Measurements from ENCODE around the gene IGFL1.
"Not testable (repeated sequence)": the region's sequence is repeated elsewhere in the genome, so short reads cannot be mapped to it uniquely, and the experiment has no call there.

The IGFL1 gene

DNA sequence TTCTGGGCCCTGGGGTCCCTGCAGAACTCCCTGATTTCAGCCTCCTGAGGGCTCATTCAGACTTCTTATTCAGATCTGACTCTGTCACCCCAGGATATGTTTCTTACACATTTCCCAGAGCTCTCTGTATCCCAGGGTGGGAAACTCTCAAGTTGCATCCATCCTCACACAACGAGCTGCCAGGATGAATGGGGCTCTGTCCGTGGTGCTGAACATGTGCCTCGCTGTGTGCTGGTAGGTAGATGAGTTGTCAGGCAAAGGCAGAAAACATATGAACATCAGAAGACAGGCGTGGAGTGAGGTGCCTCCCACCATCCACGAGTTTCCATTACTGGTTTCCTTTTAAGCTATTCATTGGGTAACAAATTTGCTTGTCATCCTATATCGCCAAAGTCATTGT, 11.4 kb upstream of the IGFL1 start:
- TF ChIP-seq, protein P1, sequence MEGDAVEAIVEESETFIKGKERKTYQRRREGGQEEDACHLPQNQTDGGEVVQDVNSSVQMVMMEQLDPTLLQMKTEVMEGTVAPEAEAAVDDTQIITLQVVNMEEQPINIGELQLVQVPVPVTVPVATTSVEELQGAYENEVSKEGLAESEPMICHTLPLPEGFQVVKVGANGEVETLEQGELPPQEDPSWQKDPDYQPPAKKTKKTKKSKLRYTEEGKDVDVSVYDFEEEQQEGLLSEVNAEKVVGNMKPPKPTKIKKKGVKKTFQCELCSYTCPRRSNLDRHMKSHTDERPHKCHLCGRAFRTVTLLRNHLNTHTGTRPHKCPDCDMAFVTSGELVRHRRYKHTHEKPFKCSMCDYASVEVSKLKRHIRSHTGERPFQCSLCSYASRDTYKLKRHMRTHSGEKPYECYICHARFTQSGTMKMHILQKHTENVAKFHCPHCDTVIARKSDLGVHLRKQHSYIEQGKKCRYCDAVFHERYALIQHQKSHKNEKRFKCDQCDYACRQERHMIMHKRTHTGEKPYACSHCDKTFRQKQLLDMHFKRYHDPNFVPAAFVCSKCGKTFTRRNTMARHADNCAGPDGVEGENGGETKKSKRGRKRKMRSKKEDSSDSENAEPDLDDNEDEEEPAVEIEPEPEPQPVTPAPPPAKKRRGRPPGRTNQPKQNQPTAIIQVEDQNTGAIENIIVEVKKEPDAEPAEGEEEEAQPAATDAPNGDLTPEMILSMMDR (conservative IDR thresholded peaks at IDR 0.05; ENCODE audit: low read depth, low read length) = no peak
- no peak for DNase-seq (ENCODE audit: low read depth)
- no peak overlapping the region for H3K4me3 ChIP-seq (ENCODE audit: low read length)

DNA sequence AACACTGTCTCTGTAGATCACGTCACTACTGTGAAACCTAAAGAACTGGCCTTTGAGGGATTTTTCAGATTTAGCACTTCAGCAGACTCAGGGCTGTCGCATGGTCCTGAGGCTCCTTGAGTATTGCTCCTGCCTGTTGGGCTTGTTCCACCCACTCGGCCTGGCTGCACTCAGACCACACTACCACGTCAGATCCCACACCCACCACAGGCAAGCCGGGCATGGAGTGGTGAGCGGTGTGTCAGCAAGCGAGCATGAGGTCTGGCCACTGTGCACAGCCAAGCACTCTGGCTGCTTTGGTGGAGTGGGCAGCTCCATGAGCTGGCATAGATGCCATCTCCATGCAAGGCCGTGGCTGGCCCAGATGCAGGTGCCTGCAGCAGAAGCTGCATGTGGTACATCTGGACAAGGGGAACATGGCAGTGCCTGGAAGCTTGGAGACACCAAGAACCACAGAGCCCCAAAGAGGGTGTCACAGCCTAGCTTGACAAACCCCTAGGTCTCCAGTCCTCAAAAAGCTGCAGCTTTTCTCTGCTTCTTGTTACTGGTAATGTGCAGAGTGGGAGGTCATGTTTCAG, 9.4 kb upstream of the IGFL1 start:
- no peak overlapping the region for H3K4me3 ChIP-seq (ENCODE audit: low read length)
- DNase-seq (ENCODE audit: low read depth) = no peak
- TF ChIP-seq, protein P1 (conservative IDR thresholded peaks at IDR 0.05; ENCODE audit: low read depth, low read length) = no peak

- DNase-seq (ENCODE audit: low read depth) = no peak
- no peak overlapping the region for H3K4me3 ChIP-seq (ENCODE audit: low read length)
- TF ChIP-seq, protein P1 (conservative IDR thresholded peaks at IDR 0.05; ENCODE audit: low read depth, low read length) = no peak
These were observed 8.4 kb upstream of the IGFL1 start for GRCh38 chr19:46221152-46221551.

DNA sequence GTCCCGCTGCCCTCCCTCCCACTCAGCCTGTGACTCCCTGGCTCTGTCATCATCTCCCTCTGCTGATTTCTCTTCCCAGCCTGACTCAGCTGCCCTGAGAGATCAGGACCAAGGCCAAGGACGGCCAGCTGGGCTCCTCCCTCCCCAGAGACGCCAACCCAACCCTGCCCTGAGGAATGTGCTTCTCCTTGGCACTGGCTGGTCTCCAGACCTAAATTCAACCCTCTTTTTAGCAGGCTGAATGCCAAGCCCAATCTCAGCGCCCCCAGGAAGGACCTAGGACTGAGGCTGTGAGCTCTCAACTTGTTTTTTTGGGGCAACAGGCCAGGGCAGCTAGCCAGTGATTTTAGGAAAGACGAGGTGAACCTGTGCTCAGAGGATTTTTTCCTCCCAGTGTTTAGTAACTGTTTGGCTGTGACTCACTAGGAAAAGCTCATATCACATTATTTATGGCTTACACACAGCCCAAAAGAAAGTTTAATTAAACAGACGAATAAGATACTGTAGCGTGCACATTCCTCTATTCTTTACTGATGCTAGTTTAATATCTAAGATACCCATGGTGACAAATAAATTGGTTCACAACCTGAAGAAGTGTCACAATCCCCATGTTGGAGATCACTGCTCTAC, 7.4 kb upstream of the IGFL1 start:
- H3K4me3 ChIP-seq (ENCODE audit: low read length) = no peak overlapping the region
- DNase-seq (ENCODE audit: low read depth) = no peak
- TF ChIP-seq, protein P1 (conservative IDR thresholded peaks at IDR 0.05; ENCODE audit: low read depth, low read length) = no peak

DNA sequence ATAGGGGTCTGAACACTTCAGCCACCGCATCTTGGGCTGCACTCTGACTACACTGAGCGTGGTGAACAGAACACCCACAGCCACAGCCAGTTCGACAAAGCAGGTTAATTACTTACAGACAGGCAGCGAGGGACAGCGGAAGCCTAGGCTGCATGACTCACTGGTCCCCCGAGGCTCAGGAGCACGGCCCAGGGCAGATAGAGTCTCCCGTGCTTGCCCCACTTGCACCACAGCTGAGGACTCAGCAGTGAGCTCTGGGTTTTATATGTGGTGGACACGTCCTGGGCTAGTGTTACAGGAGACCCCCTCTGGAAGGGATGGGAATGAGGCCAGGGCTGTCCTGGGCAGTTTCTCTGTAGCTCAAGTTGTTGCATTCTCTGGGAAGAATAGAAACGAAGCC, 5.8 kb upstream of the IGFL1 start:
- not testable (repeated sequence) for DNase-seq (ENCODE audit: low read depth); H3K4me3 ChIP-seq (ENCODE audit: low read length)

- H3K4me3 ChIP-seq (ENCODE audit: low read length) = no peak overlapping the region
- DNase-seq (ENCODE audit: low read depth) = no peak
- TF ChIP-seq, protein P1 (conservative IDR thresholded peaks at IDR 0.05; ENCODE audit: low read depth, low read length) = no peak
These were observed 4.8 kb upstream of the IGFL1 start for GRCh38 chr19:46224773-46225172.

GRCh38 chr19:46225558-46226004, 4.0 kb upstream of the IGFL1 start:
- TF ChIP-seq, protein P1 (conservative IDR thresholded peaks at IDR 0.05; ENCODE audit: low read depth, low read length) = no peak
- DNase-seq (ENCODE audit: low read depth) = no peak
- H3K4me3 ChIP-seq (ENCODE audit: low read length) = no peak overlapping the region
